Thyroid gland (tissue), 4 donors: ENCODE results near the gene CA12.

Source experiments
- POLR2A ChIP-seq, 2 donors: fragments of 450-650 bp; IDR thresholded peaks; one replicate each; pipeline ENCODE4 v1.6.1; 2017; ENCODE audit warnings: antibody characterized with exemption in 2 of 2, mild to moderate bottlenecking in 2 of 2, moderate library complexity in 1 of 2
- TF ChIP-seq, protein P1 (sequence below), 6 experiments: fragments of 200-600 bp in 3 of 6; fragments of 450-650 bp in 3 of 6; sonication (generic) in 3 of 6; IDR thresholded peaks; one replicate each; pipeline ENCODE4 v1.5.1; 2016 to 2019; ENCODE audit warnings: antibody characterized with exemption in 6 of 6, mild to moderate bottlenecking in 2 of 6, inconsistent platforms in 1 of 6, moderate library complexity in 1 of 6

DNA sequence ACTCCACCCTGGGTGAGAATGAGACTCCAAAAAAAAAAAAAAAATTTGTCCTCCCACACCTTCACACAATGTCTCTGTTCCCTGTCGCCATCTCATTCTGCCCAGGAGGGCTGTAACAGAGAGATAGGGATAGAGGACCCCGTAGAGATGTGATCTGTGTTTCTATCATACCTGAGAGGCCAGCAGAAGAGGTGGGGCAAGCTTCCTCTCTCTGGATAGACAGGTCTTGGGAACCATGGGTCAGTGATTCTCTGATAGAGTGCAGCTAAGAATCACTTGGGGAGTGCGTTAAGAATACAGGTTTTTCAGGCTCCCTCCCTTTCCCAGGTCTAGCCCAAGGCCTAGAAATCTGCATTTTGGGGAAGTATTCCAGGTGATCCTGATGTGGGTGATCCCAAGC, 8.3 kb downstream of the CA12 start:
- TF ChIP-seq, protein P1, sequence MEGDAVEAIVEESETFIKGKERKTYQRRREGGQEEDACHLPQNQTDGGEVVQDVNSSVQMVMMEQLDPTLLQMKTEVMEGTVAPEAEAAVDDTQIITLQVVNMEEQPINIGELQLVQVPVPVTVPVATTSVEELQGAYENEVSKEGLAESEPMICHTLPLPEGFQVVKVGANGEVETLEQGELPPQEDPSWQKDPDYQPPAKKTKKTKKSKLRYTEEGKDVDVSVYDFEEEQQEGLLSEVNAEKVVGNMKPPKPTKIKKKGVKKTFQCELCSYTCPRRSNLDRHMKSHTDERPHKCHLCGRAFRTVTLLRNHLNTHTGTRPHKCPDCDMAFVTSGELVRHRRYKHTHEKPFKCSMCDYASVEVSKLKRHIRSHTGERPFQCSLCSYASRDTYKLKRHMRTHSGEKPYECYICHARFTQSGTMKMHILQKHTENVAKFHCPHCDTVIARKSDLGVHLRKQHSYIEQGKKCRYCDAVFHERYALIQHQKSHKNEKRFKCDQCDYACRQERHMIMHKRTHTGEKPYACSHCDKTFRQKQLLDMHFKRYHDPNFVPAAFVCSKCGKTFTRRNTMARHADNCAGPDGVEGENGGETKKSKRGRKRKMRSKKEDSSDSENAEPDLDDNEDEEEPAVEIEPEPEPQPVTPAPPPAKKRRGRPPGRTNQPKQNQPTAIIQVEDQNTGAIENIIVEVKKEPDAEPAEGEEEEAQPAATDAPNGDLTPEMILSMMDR (IDR thresholded peaks at IDR 0.05) = no peak
- TF ChIP-seq POLR2A (IDR thresholded peaks at IDR 0.05) = no peak
